ENCODE measurements around the gene TROAP.

The TROAP gene

GRCh38 chr12:49336645-49337584 lies 13.9 kb downstream of the TROAP start, which contains the start of gene C1QL4 (continued):
- TF ChIP-seq PATZ1 (tag by site-specific recombination; IDR thresholded peaks at IDR 0.05) (peak; percentile 98), ZNF473 (tag by site-specific recombination; IDR thresholded peaks at IDR 0.05) (no peak), ZNF302 (tag by site-specific recombination; IDR thresholded peaks at IDR 0.05; ENCODE audit: low read depth) (no peak), ZBTB17 (tag by site-specific recombination; IDR thresholded peaks at IDR 0.05) (no peak; the same call in 1 of the 2 replicates), GLIS1 (tag by site-specific recombination; IDR thresholded peaks at IDR 0.05) (peak; percentile 94), ZNF664 (tag by site-specific recombination; IDR thresholded peaks at IDR 0.05) (no peak), ZNF274 (IDR thresholded peaks at IDR 0.05; ENCODE audit: low read length) (no peak), ZNF274 (tag by site-specific recombination; IDR thresholded peaks at IDR 0.05; ENCODE audit: borderline replicate concordance) (no peak), ZNF211 (tag by site-specific recombination; IDR thresholded peaks at IDR 0.05; ENCODE audit: low read depth) (no peak), ZNF660 (tag by site-specific recombination; IDR thresholded peaks at IDR 0.05) (peak; percentile 58; the same call in 1 of the 2 replicates), BCL11A (tag by site-specific recombination; IDR thresholded peaks at IDR 0.05; ENCODE audit: low read depth) (no peak), ZNF830 (tag by site-specific recombination; IDR thresholded peaks at IDR 0.05; ENCODE audit: low read depth) (no peak), SP3 (tag by site-specific recombination; IDR thresholded peaks at IDR 0.05) (peak; percentile 76), ZSCAN23 (tag by site-specific recombination; IDR thresholded peaks at IDR 0.05) (no peak), ZNF423 (tag by site-specific recombination; IDR thresholded peaks at IDR 0.05) (no peak), ZNF501 (tag by site-specific recombination; IDR thresholded peaks at IDR 0.05) (peak; percentile 45; the same call in 1 of the 2 replicates), ZNF571 (tag by site-specific recombination; IDR thresholded peaks at IDR 0.05) (no peak), ZNF670 (tag by site-specific recombination; IDR thresholded peaks at IDR 0.05; ENCODE audit: low read depth) (no peak), ZNF214 (tag by site-specific recombination; IDR thresholded peaks at IDR 0.05; ENCODE audit: borderline replicate concordance) (no peak), ELK4 (IDR thresholded peaks at IDR 0.05; ENCODE audit: borderline replicate concordance, low read depth, low read length) (no peak), BCL6B (tag by site-specific recombination; IDR thresholded peaks at IDR 0.05) (no peak), ZNF26 (tag by site-specific recombination; IDR thresholded peaks at IDR 0.05) (no peak), ZBTB6 (tag by site-specific recombination; IDR thresholded peaks at IDR 0.05) (no peak), PRDM10 (tag by site-specific recombination; IDR thresholded peaks at IDR 0.05) (peak; percentile 96), ZNF513 (tag by site-specific recombination; IDR thresholded peaks at IDR 0.05) (peak; percentile 67), SALL2 (tag by site-specific recombination; IDR thresholded peaks at IDR 0.05; ENCODE audit: borderline replicate concordance) (no peak)

All from HEK293 (cell line).